ENCODE measurements around the gene ID3.

Gene ID3

DNA sequence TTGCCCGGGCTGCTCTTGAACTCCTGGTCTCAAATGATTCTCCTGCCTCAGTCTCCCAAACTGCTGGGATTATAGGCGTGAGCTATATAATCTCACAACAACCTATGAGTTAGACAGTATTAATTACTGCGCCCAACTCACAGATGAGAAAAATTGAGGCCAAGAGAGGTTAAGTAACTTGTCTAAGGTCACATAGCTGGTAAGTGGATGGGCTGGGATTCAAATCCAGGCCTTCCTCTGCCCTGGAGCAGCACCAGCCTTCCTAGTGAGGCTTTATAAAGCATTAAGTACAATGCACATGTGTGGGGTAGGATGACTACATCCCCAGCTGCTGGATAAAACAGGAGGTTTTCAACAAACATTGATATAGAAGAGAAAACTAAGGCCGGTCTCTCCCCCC is 43.4 kb downstream of the ID3 start:
- Histone ChIP-seq H3K27ac (replicated peaks) (no peak overlapping the region), H3K4me3 (replicated peaks; ENCODE audit: insufficient read depth, low read length) (no peak overlapping the region), H3K27me3 (ENCODE audit: insufficient read depth, poor library complexity, severe bottlenecking) (no peaks in the 10 kb centered on the region)
- no peak for DNase-seq (ENCODE audit: low read depth in 1 of 2, low spot score in 1 of 2)
- TF ChIP-seq POLR2AphosphoS5 (IDR thresholded peaks at IDR 0.05; ENCODE audit: low read depth) (no peak), CTCF (IDR thresholded peaks at IDR 0.05; ENCODE audit: insufficient read depth, low read length) (no peak), SPI1 (IDR thresholded peaks at IDR 0.05; ENCODE audit: borderline replicate concordance, low read depth) (no peak), GABPA (IDR thresholded peaks at IDR 0.05; ENCODE audit: low read depth) (no peak)
- TF ChIP-seq, protein P1, sequence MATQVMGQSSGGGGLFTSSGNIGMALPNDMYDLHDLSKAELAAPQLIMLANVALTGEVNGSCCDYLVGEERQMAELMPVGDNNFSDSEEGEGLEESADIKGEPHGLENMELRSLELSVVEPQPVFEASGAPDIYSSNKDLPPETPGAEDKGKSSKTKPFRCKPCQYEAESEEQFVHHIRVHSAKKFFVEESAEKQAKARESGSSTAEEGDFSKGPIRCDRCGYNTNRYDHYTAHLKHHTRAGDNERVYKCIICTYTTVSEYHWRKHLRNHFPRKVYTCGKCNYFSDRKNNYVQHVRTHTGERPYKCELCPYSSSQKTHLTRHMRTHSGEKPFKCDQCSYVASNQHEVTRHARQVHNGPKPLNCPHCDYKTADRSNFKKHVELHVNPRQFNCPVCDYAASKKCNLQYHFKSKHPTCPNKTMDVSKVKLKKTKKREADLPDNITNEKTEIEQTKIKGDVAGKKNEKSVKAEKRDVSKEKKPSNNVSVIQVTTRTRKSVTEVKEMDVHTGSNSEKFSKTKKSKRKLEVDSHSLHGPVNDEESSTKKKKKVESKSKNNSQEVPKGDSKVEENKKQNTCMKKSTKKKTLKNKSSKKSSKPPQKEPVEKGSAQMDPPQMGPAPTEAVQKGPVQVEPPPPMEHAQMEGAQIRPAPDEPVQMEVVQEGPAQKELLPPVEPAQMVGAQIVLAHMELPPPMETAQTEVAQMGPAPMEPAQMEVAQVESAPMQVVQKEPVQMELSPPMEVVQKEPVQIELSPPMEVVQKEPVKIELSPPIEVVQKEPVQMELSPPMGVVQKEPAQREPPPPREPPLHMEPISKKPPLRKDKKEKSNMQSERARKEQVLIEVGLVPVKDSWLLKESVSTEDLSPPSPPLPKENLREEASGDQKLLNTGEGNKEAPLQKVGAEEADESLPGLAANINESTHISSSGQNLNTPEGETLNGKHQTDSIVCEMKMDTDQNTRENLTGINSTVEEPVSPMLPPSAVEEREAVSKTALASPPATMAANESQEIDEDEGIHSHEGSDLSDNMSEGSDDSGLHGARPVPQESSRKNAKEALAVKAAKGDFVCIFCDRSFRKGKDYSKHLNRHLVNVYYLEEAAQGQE (IDR thresholded peaks at IDR 0.05; ENCODE audit: insufficient replicate concordance, low read depth): no peak

- Histone ChIP-seq H3K27me3 (ENCODE audit: insufficient read depth, poor library complexity, severe bottlenecking) (no peaks in the 10 kb centered on the region), H3K4me3 (replicated peaks; ENCODE audit: insufficient read depth, low read length) (no peak overlapping the region), H3K27ac (replicated peaks) (no peak overlapping the region)
- TF ChIP-seq POLR2AphosphoS5 (IDR thresholded peaks at IDR 0.05; ENCODE audit: low read depth) (no peak), CTCF (IDR thresholded peaks at IDR 0.05; ENCODE audit: insufficient read depth, low read length) (no peak), SPI1 (IDR thresholded peaks at IDR 0.05; ENCODE audit: borderline replicate concordance, low read depth) (no peak), GABPA (IDR thresholded peaks at IDR 0.05; ENCODE audit: low read depth) (no peak)
- TF ChIP-seq, protein P1 (IDR thresholded peaks at IDR 0.05; ENCODE audit: insufficient replicate concordance, low read depth): no peak
- no peak for DNase-seq (ENCODE audit: low read depth in 1 of 2, low spot score in 1 of 2)
Observed at GRCh38 chr1:23514111-23514679, 45.1 kb downstream of the ID3 start.

- TF ChIP-seq CTCF (IDR thresholded peaks at IDR 0.05; ENCODE audit: insufficient read depth, low read length) (no peak), SPI1 (IDR thresholded peaks at IDR 0.05; ENCODE audit: borderline replicate concordance, low read depth) (no peak), GABPA (IDR thresholded peaks at IDR 0.05; ENCODE audit: low read depth) (no peak), POLR2AphosphoS5 (IDR thresholded peaks at IDR 0.05; ENCODE audit: low read depth) (no peak)
- TF ChIP-seq, protein P1 (IDR thresholded peaks at IDR 0.05; ENCODE audit: insufficient replicate concordance, low read depth): no peak
Observed at GRCh38 chr1:23509896-23510295, 49.4 kb downstream of the ID3 start.

More at GRCh38 chr1:23509896-23510295, 49.4 kb downstream of the ID3 start:
- no peak overlapping the region for H3K27ac ChIP-seq (replicated peaks)
- H3K27me3 ChIP-seq (ENCODE audit: insufficient read depth, poor library complexity, severe bottlenecking): no peaks in the 10 kb centered on the region
- DNase-seq (ENCODE audit: low read depth in 1 of 2, low spot score in 1 of 2): no peak
- H3K4me3 ChIP-seq (replicated peaks; ENCODE audit: insufficient read depth, low read length): no peak overlapping the region
